Breast epithelium (tissue), 4 donors: ENCODE results near the gene MOG. TPM values are rescaled to one million over a fixed set of nuclear protein-coding genes. Genes with fewer than 3 reads are reported as not detected.

Experiments
- DNase-seq, 2 donors: peaks; one replicate each; pipeline ENCODE4 v3.0.0-alpha.2; 2019; ENCODE audit warnings: low spot score in 2 of 2
- H3K27ac ChIP-seq, 2 donors: fragments of 200-600 bp; sonication (generic) in 1 of 2; one replicate each; pipeline ENCODE4 v1.5.1; 2016 to 2019; ENCODE audit warnings: mild to moderate bottlenecking in 1 of 2
- H3K27me3 ChIP-seq, 2 donors: fragments of 200-600 bp; sonication (generic) in 1 of 2; one replicate each; pipeline versions ENCODE4 v1.5.1 to v1.6.0; 2017 to 2019; ENCODE audit warnings: control low read depth in 1 of 2, mild to moderate bottlenecking in 1 of 2
- H3K36me3 ChIP-seq: fragments of 200-600 bp; one replicate; pipeline ENCODE4 v1.5.1; 2019
- H3K4me1 ChIP-seq, 2 donors: fragments of 200-600 bp; sonication (generic); one replicate each; pipeline ENCODE4 v1.5.1; 2016 to 2019; ENCODE audit warnings: control low read depth in 1 of 2
- H3K4me3 ChIP-seq, 3 donors: fragments of 200-600 bp; sonication (generic); 1 replicate in 2 of 3; 2 replicates in 1 of 3; pipeline ENCODE4 v1.5.1; 2016 to 2019; ENCODE audit warnings: mild to moderate bottlenecking in 3 of 3, moderate library complexity in 2 of 3
- H3K9me3 ChIP-seq, 2 donors: fragments of 200-600 bp; sonication (generic) in 1 of 2; one replicate each; pipeline ENCODE4 v1.5.1; 2016 to 2019; ENCODE audit warnings: control low read depth in 1 of 2
- CTCF ChIP-seq, 3 donors: fragments of 450-650 bp; IDR thresholded peaks; one replicate each; pipeline ENCODE4 v1.5.1; 2016 to 2017; ENCODE audit warnings: antibody characterized with exemption in 3 of 3, mild to moderate bottlenecking in 3 of 3, moderate library complexity in 3 of 3
- POLR2A ChIP-seq: fragments of 450-650 bp; IDR thresholded peaks from one replicate; pipeline ENCODE4 v1.6.1; 2016; ENCODE audit warnings: antibody characterized with exemption, mild to moderate bottlenecking, moderate library complexity
- POLR2AphosphoS5 ChIP-seq, 3 donors: sonication (generic); formaldehyde crosslinking; IDR thresholded peaks; one replicate each; pipeline ENCODE4 v1.6.1; 2017; ENCODE audit warnings: antibody characterized with exemption in 3 of 3
- intact Hi-C: fragments of 100-400 bp; cut with DNase I; formaldehyde crosslinking; loops from one replicate; pipeline ENCODE4 v1.15.1; 2023; ENCODE audit warnings: low total_unique reads
- total RNA-seq, 3 donors: library from RNA; depleted of rRNA; stranded (reverse); fragments of >200 nt; gene quantifications; one replicate each; pipeline ENCODE4 v1.1.0, GENCODE V29; 2016

MOG gene
- total RNA-seq, 3 donors from 2014 or later: not detected

DNA sequence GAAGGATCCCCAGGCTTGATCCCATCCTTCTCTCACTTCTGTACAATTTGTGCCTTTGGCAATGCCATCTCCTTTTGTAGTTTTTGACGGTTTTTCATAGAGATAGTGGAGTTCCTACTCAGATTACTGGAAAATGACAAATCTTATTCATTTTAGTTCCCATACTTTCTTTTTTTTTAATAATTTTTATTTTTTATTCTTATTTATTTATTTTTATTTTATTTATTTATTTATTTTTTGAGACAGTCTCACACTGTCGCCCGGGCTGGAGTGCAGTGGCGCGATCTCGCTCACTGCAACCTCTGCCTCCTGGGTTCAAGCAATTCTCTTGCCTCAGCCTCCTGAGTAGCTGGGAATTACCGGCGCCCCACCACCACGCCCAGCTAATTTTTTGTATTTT is 19.6 kb upstream of the MOG start:
- no peaks in the 10 kb centered on the region for H3K27me3 ChIP-seq
- H3K4me3 ChIP-seq: no peak overlapping the region
- peak in 1 of 2 donors; percentile 4 for DNase-seq
- no peaks in the 10 kb centered on the region for H3K36me3 ChIP-seq
- TF ChIP-seq CTCF (IDR thresholded peaks at IDR 0.05) (no peak), POLR2A (no peak), POLR2AphosphoS5 (IDR thresholded peaks at IDR 0.05) (no peak)
- H3K4me1 ChIP-seq: no peaks in the 10 kb centered on the region
- intact Hi-C loops: no loop called here
- no peaks in the 10 kb centered on the region for H3K9me3 ChIP-seq
- no peak overlapping the region for H3K27ac ChIP-seq

DNA sequence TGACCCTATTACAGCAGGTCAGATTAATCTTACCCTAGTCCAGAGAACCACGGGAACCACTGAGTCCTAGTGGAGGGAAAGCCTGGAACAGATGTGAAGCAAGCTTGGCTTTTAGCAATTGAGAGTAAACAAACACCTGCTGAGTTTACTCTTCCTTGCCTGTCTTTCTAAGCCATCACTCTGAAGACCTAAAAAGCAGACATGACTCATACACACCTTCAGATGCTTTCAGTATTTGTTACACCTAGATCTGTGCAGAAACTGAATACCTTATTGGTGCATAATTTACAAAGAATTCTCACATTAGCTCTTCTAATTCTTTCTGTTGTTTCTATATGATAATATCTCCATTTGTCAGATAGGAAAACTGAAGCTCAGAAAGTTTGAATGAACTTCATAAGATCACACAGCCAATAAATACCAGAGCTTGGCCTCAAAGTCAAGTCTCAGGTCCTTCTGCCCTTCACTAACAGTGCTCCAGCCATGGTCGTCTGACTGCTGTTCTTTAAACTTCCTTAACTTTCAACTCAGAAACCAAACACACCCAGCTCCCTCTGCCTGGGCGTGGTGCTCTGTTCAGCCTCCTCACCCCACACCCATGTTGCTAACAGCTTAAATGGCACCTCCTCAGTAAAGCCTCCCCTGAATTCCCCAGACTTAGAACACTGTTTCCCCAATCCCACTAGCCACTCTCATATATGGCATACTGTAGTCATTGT is 15.3 kb upstream of the MOG start:
- Histone ChIP-seq H3K36me3 (no peaks in the 10 kb centered on the region), H3K9me3 (no peaks in the 10 kb centered on the region), H3K4me1 (no peaks in the 10 kb centered on the region), H3K27ac (no peak overlapping the region), H3K27me3 (no peaks in the 10 kb centered on the region), H3K4me3 (no peak overlapping the region)
- TF ChIP-seq POLR2AphosphoS5 (IDR thresholded peaks at IDR 0.05) (no peak), POLR2A (no peak), CTCF (IDR thresholded peaks at IDR 0.05) (no peak)
- no peak for DNase-seq
- intact Hi-C loops: no loop called here

DNA sequence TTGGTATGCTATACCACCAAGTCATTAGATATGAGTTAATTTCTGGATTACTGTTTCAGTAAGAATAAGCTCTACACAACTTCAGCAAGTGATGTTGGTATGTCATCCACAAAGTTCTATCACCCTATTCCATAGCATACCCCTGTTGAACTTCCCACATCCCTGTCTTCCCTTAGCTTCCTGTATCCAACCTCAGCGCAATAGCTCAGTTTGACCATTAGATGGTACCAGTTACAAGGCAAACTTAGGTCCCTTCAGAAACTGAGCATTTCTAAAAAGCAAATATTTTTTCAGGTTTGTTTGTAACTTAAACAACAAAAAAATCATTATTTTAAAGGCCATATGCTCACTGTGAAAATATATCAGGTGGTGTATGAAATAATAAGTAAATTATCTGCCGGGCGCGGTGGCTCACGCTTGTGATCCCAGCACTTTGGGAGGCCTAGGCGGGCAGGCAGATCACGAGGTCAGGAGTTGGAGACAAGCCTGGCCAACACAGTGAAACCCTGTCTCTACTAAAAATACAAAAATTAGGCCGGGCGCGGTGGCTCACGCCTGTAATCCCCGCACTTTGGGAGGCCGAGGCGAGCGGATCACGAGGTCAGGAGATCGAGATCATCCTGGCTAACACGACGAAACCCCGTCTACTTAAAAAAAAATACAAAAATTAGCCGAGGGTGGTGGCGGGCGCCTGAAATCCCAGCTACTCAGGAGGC is 8.8 kb upstream of the MOG start:
- no peak for DNase-seq
- intact Hi-C loops: no loop called here

DNA sequence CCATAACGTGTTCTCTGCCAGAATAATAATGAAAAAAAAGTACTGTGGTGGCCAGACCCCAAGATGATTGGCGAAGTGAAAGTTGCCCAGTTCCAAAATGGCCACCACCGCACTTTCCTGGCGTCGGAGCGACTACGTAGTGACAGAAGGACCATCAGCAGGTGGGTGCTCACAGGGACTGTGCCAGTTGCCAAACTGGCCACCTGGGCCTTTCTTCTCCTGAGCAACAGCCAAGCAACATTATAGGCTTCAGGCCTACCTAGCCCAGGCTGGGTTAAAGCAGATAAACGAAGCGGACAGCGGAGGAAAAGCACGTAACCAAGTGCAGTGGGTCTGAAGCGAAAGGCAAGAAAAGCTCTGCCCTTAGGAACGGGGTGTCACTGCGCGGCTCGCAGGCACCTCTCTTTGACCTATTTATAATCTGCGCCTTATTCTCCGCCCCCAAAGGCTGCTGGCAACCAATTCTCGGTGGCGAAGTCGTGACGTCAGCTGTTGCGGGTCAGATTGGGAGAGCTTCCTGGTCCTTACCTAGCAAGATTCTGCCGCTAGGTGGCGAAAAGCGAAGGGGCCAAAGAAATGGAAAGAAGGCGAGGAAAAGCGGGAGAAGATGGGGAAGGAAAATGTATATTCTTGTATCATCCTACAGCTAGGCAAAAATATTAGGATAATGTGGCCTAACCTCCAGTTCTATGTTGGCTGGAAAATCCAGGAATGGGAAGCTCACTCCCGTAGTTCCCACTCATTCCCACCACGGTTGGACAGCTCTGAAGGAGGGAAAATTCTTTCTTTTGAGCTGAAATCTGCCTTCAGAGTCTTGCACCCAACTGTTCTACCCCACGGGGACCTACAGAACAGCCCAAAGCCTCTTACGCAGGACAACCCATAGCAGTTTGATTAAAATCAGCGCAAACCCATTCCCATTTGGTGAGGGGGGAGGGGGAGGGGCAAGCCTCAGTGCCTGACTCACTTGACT is 6.9 kb upstream of the MOG start:
- peak overlapping the region; percentile 96 to 97 for H3K27ac ChIP-seq
- TF ChIP-seq CTCF (IDR thresholded peaks at IDR 0.05): peak; percentile 86 to 98 (median 97)
- peak; percentile 91 to 97 (median 91) for TF ChIP-seq POLR2AphosphoS5 (IDR thresholded peaks at IDR 0.05)
- peak; percentile 67 for TF ChIP-seq POLR2A
- intact Hi-C loops: no loop called here

More for the DNA sequence above, 8.8 kb upstream of the MOG start:
- Histone ChIP-seq H3K4me3 (no peak overlapping the region), H3K9me3 (no peaks in the 10 kb centered on the region), H3K27me3 (no peaks in the 10 kb centered on the region), H3K27ac (no peak overlapping the region), H3K4me1 (no peaks in the 10 kb centered on the region), H3K36me3 (no peaks in the 10 kb centered on the region)
- TF ChIP-seq POLR2AphosphoS5 (IDR thresholded peaks at IDR 0.05) (no peak), CTCF (IDR thresholded peaks at IDR 0.05) (peak in 2 of 3 donors; percentile 42 to 59), POLR2A (no peak)

More for the DNA sequence above, 6.9 kb upstream of the MOG start:
- Histone ChIP-seq H3K27me3 (no peaks in the 10 kb centered on the region), H3K36me3 (no peaks in the 10 kb centered on the region), H3K4me1 (no peaks in the 10 kb centered on the region), H3K4me3 (peak overlapping the region; percentile 59 to 73 (median 60)), H3K9me3 (no peaks in the 10 kb centered on the region)
- peak; percentile 99 for DNase-seq
